Measurements from ENCODE around the gene UBASH3A. TPM values are rescaled to one million over a fixed set of nuclear protein-coding genes. Genes with fewer than 3 reads are reported as not detected.
"Not testable (repeated sequence)": the region's sequence is repeated elsewhere in the genome, so short reads cannot be mapped to it uniquely, and the experiment has no call there.

Gene UBASH3A
- polyA plus RNA-seq, 4 donors: 0.07 to 0.10 (median 0.10) TPM; not detected in 1

GRCh38 chr21:42406866-42407265 is 3.2 kb downstream of the UBASH3A start:
- no peak for DNase-seq (ENCODE audit: low read depth in 4 of 4, low spot score in 3 of 4)

DNA sequence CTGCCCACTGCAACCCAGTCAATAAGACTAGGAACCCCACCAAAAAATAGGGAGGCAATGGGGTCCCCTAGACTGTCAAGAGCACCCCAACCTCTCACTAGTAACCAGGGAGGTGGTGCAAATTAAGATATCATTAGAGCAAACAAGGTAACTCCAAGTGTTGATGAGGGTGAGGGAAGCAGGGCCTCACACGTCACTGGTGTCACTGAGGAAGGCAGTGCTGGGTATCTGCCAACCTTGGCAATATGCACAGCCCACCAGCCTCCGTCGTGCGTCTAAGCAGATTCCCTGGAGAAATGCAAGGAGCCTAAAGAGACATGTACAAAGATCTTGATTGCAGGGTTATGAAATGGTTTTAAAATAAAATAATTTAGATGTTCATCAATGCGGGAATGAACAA is 3.8 kb downstream of the UBASH3A start:
- DNase-seq (ENCODE audit: low read depth in 4 of 4, low spot score in 3 of 4): no peak

DNA sequence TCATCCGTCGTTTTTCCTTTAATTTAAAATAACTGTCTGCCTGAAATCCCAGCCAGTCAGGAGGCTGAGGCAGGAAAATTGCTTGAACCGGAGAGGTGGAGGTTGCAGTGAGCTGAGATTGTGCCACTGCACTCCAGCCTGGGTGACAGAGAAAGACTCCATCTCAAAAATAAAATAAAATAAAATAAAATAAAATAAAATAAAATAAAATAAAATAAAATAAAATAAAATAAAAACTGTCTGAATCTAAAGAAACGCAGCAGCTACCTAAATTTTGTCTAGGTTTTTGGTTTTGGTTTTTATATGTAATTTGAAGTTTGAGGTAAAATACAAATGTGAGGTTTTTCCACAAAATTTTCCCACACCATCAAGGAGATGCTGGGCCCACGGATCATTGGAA is 5.0 kb downstream of the UBASH3A start:
- not testable (repeated sequence) for DNase-seq (ENCODE audit: low read depth in 4 of 4, low spot score in 3 of 4)

GRCh38 chr21:42409366-42409765 is 5.7 kb downstream of the UBASH3A start:
- DNase-seq (ENCODE audit: low read depth in 4 of 4, low spot score in 3 of 4): no peak

GRCh38 chr21:42411197-42411869 is 7.6 kb downstream of the UBASH3A start:
- no peak for DNase-seq (ENCODE audit: low read depth in 4 of 4, low spot score in 3 of 4)

GRCh38 chr21:42411891-42412635 is 8.4 kb downstream of the UBASH3A start:
- no peak for DNase-seq (ENCODE audit: low read depth in 4 of 4, low spot score in 3 of 4)

GRCh38 chr21:42412636-42412933 is 8.9 kb downstream of the UBASH3A start:
- no peak for DNase-seq (ENCODE audit: low read depth in 4 of 4, low spot score in 3 of 4)

- DNase-seq (ENCODE audit: low read depth in 4 of 4, low spot score in 3 of 4): no peak
These were observed 9.4 kb downstream of the UBASH3A start for GRCh38 chr21:42413093-42413492.

GRCh38 chr21:42413500-42413899 is 9.8 kb downstream of the UBASH3A start:
- no peak for DNase-seq (ENCODE audit: low read depth in 4 of 4, low spot score in 3 of 4)

DNA sequence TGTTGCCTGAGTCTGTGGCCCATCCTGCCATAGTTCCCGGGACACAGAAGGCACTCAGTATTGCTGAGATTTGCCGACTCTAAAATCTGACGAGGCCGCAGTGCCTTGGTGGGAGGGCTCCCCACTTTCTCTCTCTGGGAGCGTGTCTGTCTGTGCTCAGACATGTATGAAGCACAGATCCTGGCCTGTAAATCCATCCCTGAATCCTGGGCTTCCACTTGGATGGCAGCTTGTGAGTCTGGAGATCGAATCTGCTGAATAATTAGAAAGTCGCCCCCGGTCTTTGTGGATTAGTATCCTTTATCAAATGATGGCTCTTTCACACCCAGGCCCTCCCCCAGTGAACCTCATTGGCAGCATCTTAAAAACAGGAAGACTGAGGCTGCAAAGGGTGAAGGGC is 10.4 kb downstream of the UBASH3A start:
- DNase-seq (ENCODE audit: low read depth in 4 of 4, low spot score in 3 of 4): no peak

DNA sequence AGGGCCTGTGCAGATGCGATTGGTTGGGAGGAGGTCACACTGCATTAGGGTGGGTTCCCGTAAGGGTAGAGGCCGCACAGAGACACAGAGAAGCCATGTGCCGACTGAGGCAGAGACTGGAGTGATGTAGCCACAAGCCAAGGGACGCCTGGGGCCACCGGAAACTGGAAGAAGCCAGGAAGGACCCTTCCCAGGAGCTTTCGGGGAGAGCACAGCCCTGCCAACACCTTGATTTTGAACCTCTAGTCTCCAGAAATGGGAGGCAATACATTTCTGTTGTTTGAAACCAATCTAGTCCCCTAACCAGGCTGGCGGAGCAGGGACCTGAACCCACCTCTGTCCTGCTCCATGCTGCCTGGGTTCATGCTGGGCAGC is 10.8 kb downstream of the UBASH3A start:
- no peak for DNase-seq (ENCODE audit: low read depth in 4 of 4, low spot score in 3 of 4)

DNA sequence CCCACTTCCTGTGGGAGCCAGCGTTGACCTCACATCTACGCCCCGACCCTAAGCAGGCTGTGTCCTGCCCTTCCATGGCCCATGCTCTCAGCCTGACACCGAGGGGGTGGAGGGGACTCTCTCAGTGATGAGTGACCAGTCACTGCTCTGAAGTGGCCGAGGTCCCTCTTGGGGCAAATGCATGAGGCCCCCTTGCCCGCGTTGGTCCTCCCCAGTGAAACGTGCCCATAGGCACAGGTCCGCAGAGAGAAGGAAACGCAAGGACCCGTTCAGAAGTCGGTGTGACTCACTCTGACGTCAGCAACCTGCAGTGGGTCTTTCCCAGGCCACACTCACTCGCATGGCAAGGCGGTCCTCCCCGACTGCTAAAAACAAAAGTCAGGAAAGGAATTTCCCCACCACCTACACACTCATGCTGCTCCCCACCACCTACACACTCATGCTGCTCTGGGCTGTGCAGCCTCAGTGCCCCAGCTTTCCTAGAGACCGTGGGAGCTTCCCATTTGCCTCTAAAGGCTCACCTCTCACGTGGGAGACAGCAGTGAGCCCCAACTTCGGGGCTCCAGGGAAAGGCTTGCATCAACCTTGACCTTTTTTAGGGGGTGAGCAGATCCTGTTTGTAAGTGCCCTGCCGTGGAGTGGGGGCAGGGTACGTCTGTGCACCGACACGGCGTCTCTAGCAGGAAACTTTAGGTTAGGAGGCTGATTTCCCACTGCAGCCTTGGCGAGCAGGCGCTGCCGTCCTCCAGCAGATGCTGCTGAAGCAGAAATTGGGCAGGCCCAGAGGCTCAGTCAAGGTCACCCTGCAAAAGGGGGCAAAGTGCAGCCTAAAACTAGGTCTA is 11.4 kb downstream of the UBASH3A start:
- DNase-seq (ENCODE audit: low read depth in 4 of 4, low spot score in 3 of 4): no peak

GRCh38 chr21:42417533-42417932 is 13.8 kb downstream of the UBASH3A start:
- DNase-seq (ENCODE audit: low read depth in 4 of 4, low spot score in 3 of 4): no peak

DNA sequence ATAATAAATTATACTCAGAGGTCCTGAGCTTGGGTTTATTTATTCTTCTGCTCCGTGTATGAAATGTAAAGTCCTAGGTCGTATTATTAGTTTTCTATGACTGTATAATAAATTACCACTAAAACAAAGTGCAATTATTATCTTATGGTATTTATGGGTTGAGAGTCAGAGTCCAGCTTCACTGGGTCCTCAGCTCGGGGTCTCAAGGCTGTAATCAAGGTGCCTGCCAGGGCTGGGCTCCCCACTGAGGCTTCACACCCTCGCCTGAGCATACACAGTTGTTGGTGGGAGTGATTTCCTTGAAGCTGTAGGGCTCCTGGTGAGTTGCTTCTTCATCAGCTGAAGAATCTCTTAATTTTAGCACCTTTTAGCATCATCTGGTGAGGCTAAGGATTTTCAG is 15.2 kb downstream of the UBASH3A start:
- no peak for DNase-seq (ENCODE audit: low read depth in 4 of 4, low spot score in 3 of 4)

GRCh38 chr21:42419845-42420244 is 16.1 kb downstream of the UBASH3A start:
- no peak for DNase-seq (ENCODE audit: low read depth in 4 of 4, low spot score in 3 of 4)

GRCh38 chr21:42421018-42421793 is 17.5 kb downstream of the UBASH3A start:
- DNase-seq (ENCODE audit: low read depth in 4 of 4, low spot score in 3 of 4): no peak

DNA sequence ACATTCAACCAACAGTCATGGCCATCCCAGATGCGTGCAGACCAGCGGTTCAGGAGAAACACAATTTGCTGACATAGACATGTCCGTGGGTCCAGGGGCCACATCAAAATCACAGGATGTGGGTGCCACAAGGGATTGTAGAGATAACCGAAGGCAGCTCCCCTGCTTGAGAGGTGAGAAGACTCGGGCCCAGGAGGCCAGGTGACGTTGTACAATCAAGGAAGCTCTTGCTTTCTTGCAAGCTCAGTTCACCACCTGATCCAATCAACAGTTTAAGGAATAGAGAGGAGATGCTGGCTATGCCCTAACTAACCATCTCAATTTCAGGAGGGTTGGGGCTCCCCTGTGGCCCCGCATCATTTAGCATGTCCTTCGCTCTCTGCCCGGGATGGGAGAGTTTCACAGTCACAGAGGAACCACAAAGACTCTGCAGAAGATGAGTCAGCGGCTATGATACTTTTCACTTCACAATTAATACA is 19.5 kb downstream of the UBASH3A start:
- DNase-seq (ENCODE audit: low read depth in 4 of 4, low spot score in 3 of 4): no peak

GRCh38 chr21:42423685-42424084 is 20.0 kb downstream of the UBASH3A start:
- no peak for DNase-seq (ENCODE audit: low read depth in 4 of 4, low spot score in 3 of 4)

GRCh38 chr21:42424914-42425541 is 21.3 kb downstream of the UBASH3A start:
- no peak for DNase-seq (ENCODE audit: low read depth in 4 of 4, low spot score in 3 of 4)

GRCh38 chr21:42425591-42425990 is 21.9 kb downstream of the UBASH3A start:
- DNase-seq (ENCODE audit: low read depth in 4 of 4, low spot score in 3 of 4): no peak

Measured in right renal pelvis (tissue), 4 donors.